Stimulated activated CD8-positive, alpha-beta memory T cell treated with anti-CD3 and anti-CD28 coated beads, Interleukin-4, amount 100 ng/mL, for 24 hours (primary cell): Measurements from ENCODE around the gene LITAF.

Experiments
- DNase-seq: peaks from one replicate; pipeline ENCODE4 v3.0.0-alpha.2; 2020; ENCODE audit warnings: low read depth

LITAF gene

DNA sequence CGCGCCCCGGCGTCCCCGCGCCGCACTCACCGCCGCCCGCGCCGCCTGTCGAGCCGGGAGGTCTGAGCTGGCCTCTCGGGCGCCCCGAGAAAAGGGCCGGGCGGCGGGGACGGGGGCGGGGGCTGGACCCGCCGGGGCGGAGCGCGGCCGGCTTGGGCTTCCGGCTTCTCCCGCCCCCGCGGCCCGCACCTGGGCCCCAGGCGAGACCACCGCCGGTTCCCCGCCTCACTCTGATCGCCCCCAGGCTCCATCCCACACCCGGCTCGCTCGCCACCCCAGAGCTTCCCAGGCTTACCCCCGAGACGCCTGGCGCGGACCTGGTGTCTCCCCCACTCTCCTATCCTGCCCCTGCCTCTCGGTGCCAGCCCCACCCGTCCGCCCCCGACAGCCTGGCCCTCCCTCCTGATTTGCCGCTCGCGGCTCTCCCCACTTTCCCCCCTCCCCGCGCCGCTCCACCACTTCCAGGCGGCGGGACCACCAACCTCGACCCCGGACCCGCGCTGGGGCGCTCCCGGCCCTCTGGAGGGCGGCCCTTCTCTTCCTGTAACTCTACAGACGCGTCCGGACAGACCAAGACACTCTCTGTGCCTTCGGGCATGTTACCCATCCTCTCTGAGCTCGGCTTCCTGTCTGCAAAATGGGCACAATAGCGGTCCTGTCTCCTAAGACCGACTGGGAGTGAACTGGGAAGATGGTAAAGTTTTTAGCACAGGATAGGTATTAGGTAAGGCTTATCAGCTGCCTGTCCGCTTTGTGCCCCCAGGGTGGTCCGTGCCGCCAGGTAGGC, at the start of gene LITAF:
LITAF (minus strand) TSS at position 64 of the 787 bp plus-strand sequence. CDS start 30,189 bp downstream, outside the sequence.
- DNase-seq, result peak; percentile 52

DNA sequence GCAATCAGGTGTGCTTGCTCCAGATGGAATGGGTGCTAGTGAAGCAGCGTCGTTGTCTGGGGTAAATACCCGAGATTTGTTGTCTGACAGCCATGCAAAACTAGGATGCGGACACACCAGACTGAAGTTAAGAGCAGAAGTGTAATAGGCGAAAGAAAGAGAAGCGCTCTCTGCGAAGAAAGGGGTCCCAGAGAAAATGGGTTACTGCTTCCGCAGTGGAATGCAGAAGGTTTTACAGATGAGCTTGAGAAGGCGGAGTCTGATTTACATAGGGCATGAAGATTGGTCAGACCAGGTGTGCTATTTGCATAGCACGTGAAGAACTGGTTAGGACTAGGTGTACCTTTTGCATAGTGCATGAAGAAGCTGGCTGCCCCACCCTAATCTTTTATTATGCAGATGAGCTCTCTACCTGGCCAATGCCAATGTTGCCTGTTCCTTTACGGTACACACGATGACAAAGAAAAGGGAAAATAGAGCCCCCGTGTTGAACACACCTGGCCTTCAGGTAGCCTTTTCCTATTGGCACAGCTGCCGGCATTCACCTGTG, 49.5 kb upstream of the LITAF start:
- DNase-seq, result no peak

DNA sequence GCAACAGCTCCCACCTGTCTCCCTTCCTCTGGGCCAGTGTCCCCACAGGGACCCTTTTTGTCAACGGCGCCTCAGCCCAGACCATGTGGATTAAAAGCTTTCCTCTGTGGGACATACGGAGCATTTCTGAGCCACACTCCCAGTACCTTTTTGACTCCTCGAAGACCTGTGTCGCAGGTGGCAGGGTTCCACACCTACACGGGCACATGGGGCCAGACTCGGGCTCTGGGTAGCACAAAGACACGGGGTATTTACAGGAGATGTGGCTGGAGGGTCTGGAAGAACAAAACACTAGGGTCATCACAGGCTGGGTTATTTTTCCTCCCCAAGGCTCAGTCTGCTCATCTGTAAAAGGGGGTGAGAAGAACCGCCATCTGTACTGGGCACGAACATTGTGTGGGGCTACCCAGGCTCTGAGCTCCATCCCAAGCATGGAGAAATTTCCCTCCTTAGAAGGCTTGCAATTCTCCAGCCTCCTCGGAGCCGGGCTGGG, 49.0 kb upstream of the LITAF start:
- no peak for DNase-seq

DNA sequence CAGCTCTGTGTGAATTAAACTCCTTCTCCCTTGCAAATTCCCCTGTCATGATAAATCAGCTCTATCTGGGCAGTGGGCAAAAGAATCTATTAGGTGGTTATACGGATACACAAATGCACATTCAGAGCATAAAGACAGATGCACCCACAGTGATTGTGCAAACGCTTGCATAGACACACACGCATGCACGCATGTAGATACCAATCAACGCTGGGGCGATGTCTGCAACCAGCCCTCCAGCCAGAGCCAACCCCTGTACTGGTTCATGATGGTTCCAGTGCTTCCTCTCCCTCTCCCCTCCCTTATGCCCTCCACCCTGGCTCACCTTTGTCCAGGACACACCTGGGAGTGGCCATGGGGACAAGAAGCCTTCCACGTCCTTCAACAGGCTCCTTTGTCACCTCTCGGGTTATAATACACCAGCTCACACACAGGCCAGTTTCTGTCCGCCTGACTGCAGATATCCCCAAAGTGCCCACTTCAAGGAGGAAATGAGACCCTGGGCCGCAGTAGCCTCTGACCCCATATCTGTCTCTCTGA, 48.5 kb upstream of the LITAF start:
- DNase-seq, result no peak

- DNase-seq, result no peak
These were observed 47.6 kb upstream of the LITAF start for GRCh38 chr16:11634312-11634711.

GRCh38 chr16:11633113-11633512, 46.4 kb upstream of the LITAF start:
- no peak for DNase-seq

DNA sequence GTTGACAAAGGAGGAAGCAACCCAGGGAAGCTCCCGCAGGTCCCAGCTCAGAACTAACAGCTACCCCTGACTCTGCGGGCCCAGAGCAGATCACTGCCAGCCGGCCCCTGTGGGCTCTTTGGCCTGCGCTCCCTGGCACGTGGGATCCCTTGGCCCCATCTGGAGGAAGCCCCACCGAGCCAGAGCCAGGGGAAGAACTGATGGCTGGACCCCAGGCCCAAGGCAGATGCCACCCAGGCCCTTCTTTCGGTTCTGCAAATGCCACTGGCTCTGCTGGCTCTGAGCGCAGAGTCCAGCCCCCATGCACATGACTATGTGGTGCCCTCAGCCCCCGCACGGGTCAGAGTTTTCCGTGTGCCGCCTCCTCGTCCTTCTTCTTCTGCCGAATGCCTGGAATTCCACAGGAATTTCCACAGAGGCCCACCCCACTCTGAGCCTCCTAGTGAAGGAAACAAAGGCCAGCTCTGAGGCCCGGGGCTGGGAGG, 45.8 kb upstream of the LITAF start:
- no peak for DNase-seq

DNA sequence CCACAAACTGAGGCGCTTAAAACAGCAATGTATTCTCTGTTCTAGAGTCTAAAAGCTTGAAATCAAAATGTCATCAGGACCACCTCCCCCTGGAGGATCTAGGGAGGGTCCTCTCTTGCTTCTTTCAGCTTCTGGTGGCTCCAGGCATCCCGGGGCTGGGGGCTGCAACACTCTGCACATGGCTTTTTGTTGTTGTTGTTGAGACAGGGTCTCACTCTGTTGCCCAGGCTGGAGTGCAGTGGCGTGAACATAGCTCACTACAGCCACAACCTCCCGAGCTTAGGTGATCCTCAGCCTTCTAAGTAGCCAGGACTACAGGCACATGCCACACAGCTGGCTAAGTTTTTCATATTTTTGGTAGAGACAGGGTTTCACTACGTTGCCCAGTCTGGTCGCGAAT, 44.5 kb upstream of the LITAF start:
- DNase-seq, result no peak

DNA sequence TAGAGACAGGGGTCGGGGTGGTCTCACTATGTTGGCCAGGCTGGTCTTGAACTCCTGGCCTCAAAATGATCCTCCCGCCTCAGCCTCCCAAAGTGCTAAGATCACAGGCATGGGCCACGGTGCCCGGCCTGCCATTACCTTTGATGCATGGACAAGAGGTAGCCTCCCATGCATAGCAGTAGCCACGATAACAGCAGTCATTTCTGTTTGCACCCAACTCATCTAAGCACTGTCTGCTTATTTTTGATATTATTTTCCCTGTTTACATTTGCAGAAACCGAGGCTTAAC, 44.0 kb upstream of the LITAF start:
- DNase-seq, result no peak

- DNase-seq, result no peak
These were observed 43.5 kb upstream of the LITAF start for GRCh38 chr16:11630046-11630767.

- no peak for DNase-seq
These were observed 42.6 kb upstream of the LITAF start for GRCh38 chr16:11629071-11630030.

- no peak for DNase-seq
These were observed 41.2 kb upstream of the LITAF start for GRCh38 chr16:11627822-11628457.

DNA sequence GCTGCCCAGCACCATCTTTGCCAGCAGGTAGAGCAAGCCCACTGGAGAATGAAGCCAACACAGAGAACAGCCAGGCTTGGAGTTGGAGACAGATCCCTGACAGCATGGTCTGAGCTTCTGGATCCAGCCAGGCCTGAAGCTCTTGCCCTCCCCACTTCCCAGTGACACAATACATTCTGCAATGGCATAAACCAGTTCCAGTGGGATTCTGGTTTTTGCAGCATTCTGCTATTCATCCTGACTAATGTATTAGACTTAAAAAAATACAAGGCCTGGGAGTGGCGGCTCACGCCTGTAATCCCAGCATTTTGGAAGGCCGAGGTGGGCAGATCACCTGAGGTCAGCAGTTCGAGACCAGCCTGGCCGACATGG, 40.6 kb upstream of the LITAF start:
- no peak for DNase-seq

DNA sequence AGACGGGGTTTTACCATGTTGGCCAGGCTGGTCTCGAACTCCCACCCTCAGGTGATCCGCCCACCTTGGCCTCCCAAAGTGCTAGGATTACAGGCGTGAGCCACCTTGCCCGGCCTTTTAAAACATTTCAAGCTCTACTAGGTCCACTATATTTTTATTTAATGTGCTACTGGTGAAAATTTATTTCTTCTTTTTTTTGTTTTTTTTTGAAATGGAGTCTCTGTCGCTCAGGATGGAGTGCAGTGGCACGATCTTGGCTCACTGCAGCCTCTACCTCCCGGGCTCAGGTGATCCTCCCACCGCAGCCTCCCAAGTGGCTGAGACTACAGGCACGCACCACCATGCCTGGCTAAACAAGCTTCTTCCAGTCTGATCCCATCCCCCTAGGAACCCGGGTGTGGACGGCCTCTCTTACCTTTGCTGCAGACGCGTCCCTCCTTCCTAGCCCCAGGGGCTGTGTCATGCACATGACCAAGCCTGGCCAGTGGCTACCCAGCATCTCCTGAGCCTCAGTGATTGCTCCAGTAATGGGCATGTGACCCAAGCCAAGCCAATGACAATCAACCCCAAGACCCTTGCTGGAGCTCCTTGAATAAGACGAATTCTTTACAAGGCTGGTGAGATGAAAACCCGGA, 40.1 kb upstream of the LITAF start:
- DNase-seq, result no peak

DNA sequence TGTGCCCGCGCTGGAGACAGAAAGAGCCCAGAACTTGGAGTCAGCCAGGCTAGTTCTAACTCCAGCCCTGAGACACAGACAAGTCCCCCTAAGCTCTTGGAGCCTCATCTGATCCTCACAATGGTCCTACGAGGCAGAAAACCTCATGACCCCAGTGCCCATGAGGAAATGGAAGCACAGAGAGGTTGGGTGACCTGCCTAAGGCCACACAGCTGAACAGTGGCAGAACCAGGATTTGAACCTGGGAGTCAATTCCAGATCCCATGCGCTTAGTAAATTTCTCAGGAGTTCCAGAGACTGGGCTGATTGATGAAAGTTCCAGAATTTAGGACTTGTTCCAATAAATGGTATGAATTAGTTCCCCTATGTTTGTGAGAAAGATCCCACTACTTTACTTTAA, 39.0 kb upstream of the LITAF start:
- DNase-seq, result no peak

DNA sequence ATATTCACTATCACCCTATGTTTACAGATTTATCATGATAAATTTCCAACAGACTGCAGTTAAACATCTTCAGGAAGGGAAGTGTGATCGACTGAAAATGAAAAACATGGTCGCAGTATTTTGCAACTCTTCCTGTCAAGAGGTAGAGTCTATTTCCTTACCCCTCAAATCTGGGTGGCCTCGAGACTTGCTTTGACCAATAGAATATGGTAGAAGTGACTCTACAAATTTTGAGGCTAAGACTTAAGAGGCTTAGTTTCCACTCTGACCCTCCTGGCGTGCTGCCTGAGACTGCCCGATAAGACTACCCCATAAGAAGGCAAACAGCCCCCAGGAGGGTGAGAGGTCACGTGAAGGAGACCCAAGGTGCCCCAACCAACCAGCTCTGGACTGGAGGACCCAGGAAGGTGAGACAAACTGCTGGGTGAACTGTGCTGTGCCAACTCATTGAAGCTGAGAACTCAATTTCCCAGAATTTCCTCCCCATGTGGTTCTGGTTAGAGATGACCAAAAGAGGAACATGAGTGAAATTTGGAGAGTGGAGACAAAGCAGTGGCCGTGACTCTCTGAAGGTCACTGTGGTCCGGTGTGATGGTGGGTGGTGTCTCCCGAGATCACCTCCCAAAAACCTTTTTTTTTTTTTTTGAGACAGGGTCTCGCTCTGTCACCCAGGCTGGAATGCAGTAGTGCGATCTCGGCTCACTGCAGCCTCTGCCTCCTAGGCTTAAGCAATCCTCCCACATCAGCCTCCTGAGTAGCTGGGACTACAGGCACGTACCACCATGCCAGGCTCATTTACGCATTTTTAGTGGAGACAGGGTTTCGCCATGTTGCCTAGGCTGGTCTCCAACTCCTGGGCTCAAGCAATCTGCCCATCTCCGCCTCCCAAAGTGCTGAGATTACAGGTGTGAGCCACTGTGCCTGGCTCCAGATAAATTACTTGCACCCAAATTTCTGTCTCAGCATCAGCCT, 38.2 kb upstream of the LITAF start:
- no peak for DNase-seq

DNA sequence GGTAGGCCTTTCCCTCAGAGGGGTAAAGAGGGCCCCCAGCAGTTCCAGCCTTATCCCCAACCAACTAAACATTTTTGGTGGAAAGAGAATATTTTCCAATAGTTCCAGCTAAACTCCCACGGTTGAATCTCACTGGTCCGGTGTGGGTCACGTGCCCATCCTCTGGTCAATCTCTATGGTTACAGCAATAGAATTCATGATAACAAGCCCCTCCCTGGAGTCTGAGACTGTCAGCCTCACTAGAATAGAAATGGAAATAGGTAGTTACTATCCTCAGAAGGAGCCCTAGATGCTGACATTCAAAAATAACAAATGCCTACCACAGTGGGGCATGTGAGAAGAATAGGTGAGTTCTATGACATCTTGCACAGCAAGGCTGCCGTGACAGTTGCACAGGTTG, 37.5 kb upstream of the LITAF start:
- no peak for DNase-seq

GRCh38 chr16:11621920-11622651, 35.4 kb upstream of the LITAF start:
- no peak for DNase-seq

GRCh38 chr16:11621539-11621919, 34.8 kb upstream of the LITAF start:
- DNase-seq, result no peak
